Endothelial cell of umbilical vein (primary cell): ENCODE data around the gene CAMSAP1. TPM values are rescaled to one million over a fixed set of nuclear protein-coding genes. Genes with fewer than 3 reads are reported as not detected.

ENCODE experiments used
- BruUV-seq: library from RNA; stranded (reverse); fragments of 400-500 nt; replicated peaks from 2 replicates; lab custom pipeline; 2021; lab: Mats Ljungman, UMichigan
- CTCF ChIA-PET: fragments of 300-600, 350-600 bp; sonication (Branson Sonifier 250); formaldehyde crosslinking; loops from one replicate; lab custom pipeline; 2021; ENCODE audit warnings: antibody characterized with exemption, inconsistent platforms; lab: Charles Lee
- POLR2A ChIA-PET: fragments of 300-600, 350-600 bp; sonication (Branson Sonifier 250); formaldehyde crosslinking; loops from one replicate; lab custom pipeline; 2021; ENCODE audit warnings: antibody characterized with exemption, inconsistent platforms; lab: Charles Lee
- DNase-seq: peaks from one replicate; pipeline ENCODE4 v3.0.0-alpha.2; 2011; ENCODE audit warnings: low read depth, low spot score
- FAIRE-seq: peaks from 2 replicates; lab custom pipeline; 2011; peaks lifted over from hg19 to GRCh38; lab: Jason Lieb, UNC
- H2AFZ ChIP-seq: 2 replicates; pipeline ENCODE4 v1.6.0; 2012; ENCODE audit warnings: low read depth, low read length, control low read depth, inconsistent platforms
- H3K27ac ChIP-seq: 2 replicates; pipeline ENCODE4 v1.5.1; 2011; ENCODE audit warnings: low read depth, mild to moderate bottlenecking, control low read depth, low read length, moderate library complexity; ENCODE audit not compliant: insufficient read depth
- H3K27me3 ChIP-seq, 2 experiments: 2 replicates each; pipeline versions ENCODE4 v1.6.0 to v1.6.1; 2011; ENCODE audit warnings: low read length in 2 of 2, mixed read lengths in 1 of 2; ENCODE audit not compliant: control insufficient read depth in 2 of 2, insufficient read depth in 2 of 2
- H3K36me3 ChIP-seq, 2 experiments: 2 replicates in 1 of 2; 3 replicates in 1 of 2; pipeline ENCODE4 v1.5.1; 2011; ENCODE audit warnings: low read length in 2 of 2, mild to moderate bottlenecking in 1 of 2, moderate library complexity in 1 of 2; ENCODE audit not compliant: control insufficient read depth in 2 of 2, insufficient read depth in 2 of 2; ENCODE audit errors: extremely low read depth in 1 of 2
- H3K4me1 ChIP-seq: 3 replicates; pipeline ENCODE4 v1.5.1; 2011; ENCODE audit warnings: mild to moderate bottlenecking, low read length; ENCODE audit not compliant: control insufficient read depth, insufficient read depth; ENCODE audit errors: extremely low read depth
- H3K4me2 ChIP-seq: 2 replicates; pipeline ENCODE4 v1.6.1; 2011; ENCODE audit warnings: low read length, control low read depth, mixed read lengths; ENCODE audit not compliant: insufficient read depth
- H3K4me3 ChIP-seq, 3 experiments: fragments of 200-600 bp in 1 of 3; sonication (generic), shearing (Covaris generic) in 1 of 3; replicated peaks in 1 of 3; 2 replicates each; pipeline ENCODE4 v1.5.1; 2011 to 2016; ENCODE audit warnings: control low read depth in 3 of 3, low read length in 3 of 3, mild to moderate bottlenecking in 2 of 3, inconsistent platforms in 1 of 3, low read depth in 1 of 3, moderate library complexity in 1 of 3; ENCODE audit not compliant: insufficient read depth in 1 of 3
- H3K79me2 ChIP-seq: 2 replicates; pipeline ENCODE4 v1.6.0; 2012; ENCODE audit warnings: low read length, inconsistent platforms; ENCODE audit not compliant: control insufficient read depth, insufficient read depth
- H3K9ac ChIP-seq: replicated peaks from 2 replicates; pipeline ENCODE3; 2011; ENCODE audit warnings: low read length, control low read depth; ENCODE audit not compliant: insufficient read depth; ENCODE audit errors: extremely low read depth
- H3K9me1 ChIP-seq: replicated peaks from 3 replicates; pipeline ENCODE4 v1.6.0; 2011; ENCODE audit warnings: mild to moderate bottlenecking, low read length; ENCODE audit not compliant: control insufficient read depth, insufficient read depth; ENCODE audit errors: extremely low read depth
- H3K9me3 ChIP-seq: replicated peaks from 2 replicates; pipeline ENCODE4 v1.5.1; 2012; ENCODE audit warnings: low read length, inconsistent platforms; ENCODE audit not compliant: control insufficient read depth, insufficient read depth
- H4K20me1 ChIP-seq: replicated peaks from 2 replicates; pipeline ENCODE3; 2011; ENCODE audit warnings: mild to moderate bottlenecking, low read length; ENCODE audit not compliant: control insufficient read depth, insufficient read depth; ENCODE audit errors: extremely low read depth
- CTCF ChIP-seq, 2 donors: IDR thresholded peaks; 1 replicate in 1 of 2; 2 replicates in 1 of 2; pipeline ENCODE4 v1.5.1; 2011; ENCODE audit warnings: low read length in 2 of 2, mild to moderate bottlenecking in 2 of 2, moderate library complexity in 2 of 2, control low read depth in 1 of 2, inconsistent platforms in 1 of 2, low read depth in 1 of 2; ENCODE audit not compliant: insufficient read depth in 1 of 2; ENCODE audit errors: extremely low read depth in 1 of 2
- EZH2 ChIP-seq: IDR thresholded peaks from 2 replicates; pipeline ENCODE4 v1.6.1; 2012; ENCODE audit warnings: borderline replicate concordance, low read depth, mild to moderate bottlenecking, moderate library complexity, low read length, inconsistent platforms; ENCODE audit not compliant: severe bottlenecking
- GATA2 ChIP-seq: IDR thresholded peaks from 2 replicates; pipeline ENCODE4 v1.7.0; 2011; ENCODE audit warnings: low read depth, mild to moderate bottlenecking, moderate library complexity, mixed read lengths, low read length; ENCODE audit not compliant: insufficient read length, insufficient read depth
- JUN ChIP-seq: IDR thresholded peaks from 2 replicates; pipeline ENCODE4 v1.6.1; 2011; ENCODE audit warnings: borderline replicate concordance, low read depth; ENCODE audit not compliant: insufficient read length, insufficient read depth
- MYC ChIP-seq: IDR thresholded peaks from one replicate; pipeline ENCODE4 v1.6.1; 2011; ENCODE audit warnings: mild to moderate bottlenecking, low read depth, low read length
- POLR2A ChIP-seq: IDR thresholded peaks from 2 replicates; pipeline ENCODE4 v1.6.1; 2012; ENCODE audit warnings: low read depth, mild to moderate bottlenecking, control low read depth, low read length
- POLR2AphosphoS5 ChIP-seq: IDR thresholded peaks from 2 replicates; pipeline ENCODE4 v1.6.1; 2012; ENCODE audit warnings: low read depth, mild to moderate bottlenecking, control low read depth, low read length, moderate library complexity; ENCODE audit not compliant: insufficient read depth
- dilution Hi-C: fragments of 300-500 bp; cut with MboI; formaldehyde crosslinking; loops from one replicate; pipeline ENCODE4 v1.15.0; 2019; ENCODE audit warnings: low sequenced_read_pairs; ENCODE audit not compliant: extremely low pct_ligation_motif_present
- intact Hi-C: fragments of 100-400 bp; cut with micrococcal nuclease; formaldehyde crosslinking; loops from one replicate; pipeline ENCODE4 v1.10.0; 2022
- polyA plus RNA-seq, 4 experiments: library from polyadenylated mRNA; depleted of rRNA in 3 of 4; stranded (reverse) in 3 of 4; unstranded in 1 of 4; fragments of >200 nt; gene quantifications; 2 replicates each; pipeline versions ENCODE4 v1.2.1 to v1.2.3, GENCODE V29; 2011 to 2012; ENCODE audit warnings: missing spikeins in 1 of 4
- total RNA-seq: library from RNA; stranded (reverse); gene quantifications from 2 replicates; pipeline ENCODE4 v1.2.3, GENCODE V29; 2021

CAMSAP1 gene
- total and polyA plus RNA-seq, 2 donors (not counting 3 experiments of a cell fraction or from before 2014, with no cell fraction given) = 8.1 to 25.5 TPM

- ChIA-PET CTCF (no interaction called here), POLR2A (interaction anchor here (0.6 kb wide), 1 partner anchor 12 kb away, joined by 4 read pairs; no protein-coding TSS in a partner anchor)
- peaks cover 7% of the 10 kb centered on the region for H4K20me1 ChIP-seq
- H2AFZ ChIP-seq = no peak overlapping the region
- no peak overlapping the region for H3K27ac ChIP-seq
- H3K27me3 ChIP-seq = no peaks in the 10 kb centered on the region
- no peaks in the 10 kb centered on the region for H3K36me3 ChIP-seq
- H3K4me3 ChIP-seq = no peak overlapping the region
- FAIRE-seq (peak; percentile 64), DNase-seq (no peak)
- dilution Hi-C loops (no loop called here), intact Hi-C loops (no loop called here)
- peaks cover under 1% of the 10 kb centered on the region for H3K4me1 ChIP-seq
- no peak overlapping the region for H3K9ac ChIP-seq
- H3K4me2 ChIP-seq = no peak overlapping the region
- no peak for TF ChIP-seq CTCF (IDR thresholded peaks at IDR 0.05; ENCODE audit: extremely low read depth in 1 of 2, insufficient read depth in 1 of 2, low read depth in 1 of 2, low read length in 2 of 2)
- no peak for TF ChIP-seq GATA2
- no peaks in the 10 kb centered on the region for H3K9me3 ChIP-seq
- BruUV-seq = no TSS peak
- peaks cover 97% of the 10 kb centered on the region for H3K79me2 ChIP-seq
- no peaks in the 10 kb centered on the region for H3K9me1 ChIP-seq
Observed at GRCh38 chr9:135898634-135899407, 8.5 kb downstream of the CAMSAP1 start.

GRCh38 chr9:135896626-135897025 is 10.7 kb downstream of the CAMSAP1 start:
- TF ChIP-seq CTCF (IDR thresholded peaks at IDR 0.05; ENCODE audit: extremely low read depth in 1 of 2, insufficient read depth in 1 of 2, low read depth in 1 of 2, low read length in 2 of 2) (no peak), MYC (no peak), POLR2A (no peak), EZH2 (no peak), JUN (no peak), POLR2AphosphoS5 (no peak)
- H4K20me1 ChIP-seq = peaks cover 8% of the 10 kb centered on the region
- intact Hi-C loops (no loop called here), dilution Hi-C loops (no loop called here)
- no peak overlapping the region for H2AFZ ChIP-seq
- H3K36me3 ChIP-seq = no peaks in the 10 kb centered on the region
- peaks cover 96% of the 10 kb centered on the region for H3K79me2 ChIP-seq
- no peak overlapping the region for H3K27ac ChIP-seq
- peaks cover 10% of the 10 kb centered on the region for H3K4me1 ChIP-seq
- no peak overlapping the region for H3K9ac ChIP-seq
- H3K4me3 ChIP-seq = no peak overlapping the region
- FAIRE-seq (peak; percentile 70), DNase-seq (no peak)
- no peaks in the 10 kb centered on the region for H3K9me3 ChIP-seq
- no peaks in the 10 kb centered on the region for H3K27me3 ChIP-seq
- H3K4me2 ChIP-seq = no peak overlapping the region
- ChIA-PET CTCF (no interaction called here), POLR2A (no interaction called here)
- BruUV-seq = no TSS peak
- no peaks in the 10 kb centered on the region for H3K9me1 ChIP-seq
